Measurements from ENCODE around the gene EPHA8.
A peak's percentile ranks its signal among the peaks of the same experiment; 100 is the strongest.

EPHA8 gene

GRCh38 chr1:22613572-22613918, 50.3 kb downstream of the EPHA8 start:
- no peak for DNase-seq

- DNase-seq: no peak
These were observed 50.7 kb downstream of the EPHA8 start for GRCh38 chr1:22613951-22614350.

DNA sequence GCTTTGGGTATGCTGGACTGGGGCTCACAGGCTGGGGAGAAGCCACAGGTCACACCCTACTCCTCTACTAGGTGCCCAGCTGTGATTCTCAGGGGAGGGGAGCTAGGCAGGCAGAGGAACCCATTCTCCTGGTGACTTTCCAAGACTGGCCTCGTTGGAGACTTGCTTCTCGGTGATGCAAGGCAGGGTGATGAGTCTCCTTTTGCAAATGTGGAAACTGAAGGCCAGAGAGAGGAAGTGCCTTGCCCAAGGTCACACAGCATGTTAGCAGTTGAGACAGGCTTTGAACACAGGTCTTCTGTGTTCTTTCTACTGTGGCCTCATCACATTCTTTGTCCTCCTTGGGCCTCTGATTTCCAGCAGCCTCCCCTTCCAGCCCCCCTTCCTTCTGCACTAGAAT, 52.6 kb downstream of the EPHA8 start:
- no peak for DNase-seq

DNA sequence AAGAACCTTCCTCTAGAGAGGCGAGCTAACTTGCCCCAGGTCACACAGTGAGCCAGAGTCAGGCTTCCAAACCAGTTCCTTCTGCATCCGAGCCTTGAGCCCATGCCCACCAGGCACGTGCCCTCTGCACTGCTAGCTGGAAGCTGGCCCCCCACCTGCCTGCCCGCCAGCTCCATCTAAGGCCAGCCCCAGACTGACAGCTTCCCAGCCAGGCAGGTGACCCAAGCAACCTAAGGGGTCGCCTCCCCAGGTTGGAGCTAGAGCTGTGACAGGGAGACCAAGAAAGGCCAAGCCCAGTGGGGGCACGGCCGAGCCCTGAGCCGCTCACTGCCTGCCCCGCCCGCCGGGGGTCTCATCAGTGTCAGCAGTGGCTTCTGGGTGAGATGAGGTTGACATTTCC, 53.3 kb downstream of the EPHA8 start:
- no peak for DNase-seq

GRCh38 chr1:22618056-22618455, 54.8 kb downstream of the EPHA8 start:
- DNase-seq: no peak

GRCh38 chr1:22619252-22619651, 56.0 kb downstream of the EPHA8 start:
- no peak for DNase-seq

DNA sequence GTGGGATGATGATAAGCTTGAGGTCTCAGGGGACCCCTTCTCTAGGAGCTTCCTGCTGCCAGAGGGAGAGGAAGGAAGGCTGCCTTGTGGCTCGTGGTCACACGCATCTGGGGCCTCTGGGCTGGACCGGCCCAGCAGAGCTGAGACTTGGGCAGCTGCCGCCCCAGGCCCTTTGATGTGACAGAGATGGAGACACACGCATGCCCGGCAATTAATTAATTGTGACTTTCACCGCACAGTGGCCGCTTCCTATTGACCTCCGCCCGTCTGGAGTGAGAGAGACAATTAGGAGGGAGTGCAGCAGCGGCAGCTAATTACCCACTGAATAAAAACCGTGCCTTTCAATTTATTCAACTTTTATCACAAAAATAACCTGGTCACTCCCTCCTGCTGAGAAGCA, 56.5 kb downstream of the EPHA8 start:
- no peak for DNase-seq

DNA sequence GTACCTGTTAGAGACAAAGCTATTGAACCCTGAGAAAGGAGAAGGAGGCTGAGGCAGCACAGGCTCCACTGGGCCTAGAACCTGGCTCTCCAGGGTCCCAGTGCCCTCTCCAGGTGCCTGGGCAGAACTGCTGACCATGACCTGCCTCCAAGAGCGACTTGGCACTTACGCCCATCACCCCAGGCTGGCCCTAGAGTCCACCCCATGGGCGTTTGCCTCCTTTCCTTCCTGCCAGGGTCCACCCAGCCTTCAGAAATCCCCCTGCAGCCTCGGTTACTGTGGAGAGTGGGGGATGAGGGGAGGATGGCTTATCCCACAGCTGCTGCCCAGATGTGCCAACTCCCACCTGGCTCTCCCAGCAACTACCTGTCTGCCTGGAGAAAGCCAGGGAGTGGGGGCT, 58.5 kb downstream of the EPHA8 start:
- no peak for DNase-seq

DNA sequence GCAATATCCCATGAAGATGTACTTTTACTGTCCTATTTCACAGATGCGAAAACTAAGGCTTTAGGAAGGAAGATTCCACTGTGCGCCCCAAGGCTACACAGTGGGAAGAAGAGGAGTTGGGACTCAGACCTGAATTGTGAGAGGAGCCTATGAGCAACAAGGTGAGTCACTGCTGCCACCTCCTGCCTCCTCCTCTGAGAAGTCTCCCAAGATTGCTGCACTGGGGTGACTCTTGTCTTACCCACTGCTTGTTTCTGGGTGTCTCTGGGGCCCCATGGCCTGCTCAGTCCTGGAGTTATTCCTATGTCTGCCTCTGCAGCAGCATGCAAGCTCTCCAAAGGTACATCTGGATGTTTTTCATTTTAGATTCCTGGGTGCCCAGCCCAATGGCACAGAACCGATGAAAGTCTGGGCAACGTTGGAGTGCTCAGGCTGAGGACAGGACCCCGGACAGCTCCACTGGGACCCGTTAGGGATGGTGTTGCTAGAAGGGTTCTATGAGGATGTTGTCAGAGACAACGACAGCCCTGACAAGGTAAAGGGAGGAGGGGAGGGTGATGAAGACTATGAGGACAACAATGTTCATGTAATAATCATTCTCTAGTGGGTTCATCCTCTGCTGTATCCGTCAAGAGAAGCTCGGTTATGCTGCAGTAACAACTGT, 62.1 kb downstream of the EPHA8 start:
- no peak for DNase-seq

DNA sequence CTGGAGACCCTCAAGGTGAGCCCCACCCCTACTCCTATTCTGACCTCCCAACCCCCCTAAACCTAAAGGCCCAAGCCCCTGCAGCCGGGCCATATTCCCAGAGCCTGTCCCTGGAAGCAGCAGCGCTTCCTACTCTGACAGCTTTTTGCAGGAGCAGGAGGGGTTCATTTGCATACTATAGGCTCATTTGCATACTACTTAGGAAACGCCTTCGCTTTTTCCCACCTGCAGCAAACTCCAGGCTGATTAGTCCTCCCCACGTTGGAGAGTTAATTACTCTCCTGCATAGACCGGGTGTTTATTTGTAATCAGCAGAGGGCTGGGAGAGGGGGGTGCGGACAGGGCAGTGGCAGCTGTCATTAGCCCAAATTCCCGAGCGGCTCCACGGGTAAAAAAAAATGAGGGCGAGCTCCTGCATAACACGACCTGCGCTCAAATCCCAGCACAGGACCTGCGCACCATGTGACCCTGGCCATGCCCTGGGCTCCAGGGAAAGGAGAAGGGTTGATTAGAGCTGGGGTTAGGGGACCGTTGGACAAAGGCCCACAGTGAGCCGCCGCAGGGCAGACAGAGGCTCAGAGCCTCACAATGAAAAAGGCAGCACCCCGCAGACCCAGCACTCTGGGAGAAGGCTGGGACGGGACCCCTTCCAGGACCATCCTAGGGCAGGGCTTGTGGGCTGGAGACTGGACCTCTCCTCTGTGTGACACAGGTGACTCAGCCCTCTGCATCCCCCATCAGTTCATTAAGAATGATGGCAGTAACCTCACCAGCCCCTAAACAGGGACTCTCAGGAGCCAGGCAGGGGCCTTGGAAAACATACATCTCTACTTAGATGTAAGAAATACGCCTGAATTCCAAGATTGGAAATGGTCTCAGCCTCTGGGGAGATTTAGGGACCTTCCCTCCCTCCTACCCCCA, 63.2 kb downstream of the EPHA8 start:
- DNase-seq: no peak

GRCh38 chr1:22627331-22627730, 64.0 kb downstream of the EPHA8 start:
- DNase-seq: no peak

DNA sequence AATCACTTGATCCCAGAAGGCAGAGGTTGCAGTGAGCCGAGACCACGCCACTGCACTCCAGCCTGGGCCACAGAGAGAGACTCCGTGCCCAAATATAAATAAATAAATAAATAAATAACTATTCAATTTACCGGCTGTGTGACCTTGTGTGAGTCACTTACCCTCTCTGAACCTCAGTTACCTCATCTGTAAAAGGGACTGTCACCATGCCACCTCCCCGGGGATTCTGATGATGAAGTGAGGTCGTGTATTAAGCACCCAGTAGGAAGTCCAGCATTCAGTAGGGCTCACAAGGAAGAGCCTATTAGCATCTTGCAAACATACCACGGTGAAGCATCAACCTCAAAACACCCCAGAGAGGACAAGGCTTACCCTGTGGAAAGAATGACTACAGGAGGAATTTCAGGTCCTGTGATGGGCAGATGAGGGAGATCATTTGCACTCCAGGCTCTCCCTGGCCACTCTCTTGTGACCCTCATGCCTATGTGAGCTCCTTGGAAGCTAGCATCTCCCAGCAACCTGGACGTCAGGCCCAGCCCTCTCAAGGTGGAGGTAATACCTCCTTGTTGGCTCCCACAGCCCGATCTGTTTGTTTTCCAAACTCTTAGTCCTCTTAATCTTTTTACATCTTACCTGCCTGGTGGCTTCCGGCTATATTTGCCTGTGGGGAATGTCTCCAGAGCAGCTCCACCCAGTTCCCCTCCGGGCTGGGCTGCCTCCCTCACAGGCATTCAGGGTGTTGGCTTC, 65.6 kb downstream of the EPHA8 start:
- no peak for DNase-seq

- DNase-seq: no peak
These were observed 66.6 kb downstream of the EPHA8 start for GRCh38 chr1:22629886-22630285.

- no peak for DNase-seq
These were observed 70.6 kb downstream of the EPHA8 start for GRCh38 chr1:22633697-22634463.

DNA sequence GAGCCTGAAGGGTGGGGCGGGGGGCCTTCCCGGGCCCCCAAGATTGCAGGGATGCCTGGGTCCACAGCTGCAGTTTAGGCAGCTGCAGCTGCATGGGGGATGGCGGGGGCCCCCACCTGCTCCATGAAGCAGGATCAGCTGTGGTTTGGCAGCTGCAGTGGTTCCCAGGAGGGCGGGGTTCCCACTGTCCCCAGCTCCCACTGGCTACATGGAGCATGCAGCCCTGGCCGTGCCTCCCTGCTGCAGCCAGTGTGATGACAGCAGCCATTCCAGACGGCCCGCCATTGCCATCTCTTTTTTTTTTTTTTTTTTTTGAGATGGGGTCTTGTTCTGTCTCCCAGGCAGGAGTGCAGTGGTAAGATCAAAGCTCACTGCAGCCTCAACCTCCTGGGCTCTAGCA, 72.1 kb downstream of the EPHA8 start:
- DNase-seq: no peak

- DNase-seq: peak in 34 of 56 donors; percentile 3 to 68 (median 32)
These were observed 73.1 kb downstream of the EPHA8 start, which contains the start of gene C1QA for GRCh38 chr1:22636353-22636752. Gene C1QA (plus strand): TSS chr1:22636628. CDS start chr1:22637617, 989 bp downstream.

- DNase-seq: no peak
These were observed 73.6 kb downstream of the EPHA8 start for GRCh38 chr1:22636927-22637326.

- DNase-seq: no peak
These were observed 74.7 kb downstream of the EPHA8 start for GRCh38 chr1:22637907-22638445.

DNA sequence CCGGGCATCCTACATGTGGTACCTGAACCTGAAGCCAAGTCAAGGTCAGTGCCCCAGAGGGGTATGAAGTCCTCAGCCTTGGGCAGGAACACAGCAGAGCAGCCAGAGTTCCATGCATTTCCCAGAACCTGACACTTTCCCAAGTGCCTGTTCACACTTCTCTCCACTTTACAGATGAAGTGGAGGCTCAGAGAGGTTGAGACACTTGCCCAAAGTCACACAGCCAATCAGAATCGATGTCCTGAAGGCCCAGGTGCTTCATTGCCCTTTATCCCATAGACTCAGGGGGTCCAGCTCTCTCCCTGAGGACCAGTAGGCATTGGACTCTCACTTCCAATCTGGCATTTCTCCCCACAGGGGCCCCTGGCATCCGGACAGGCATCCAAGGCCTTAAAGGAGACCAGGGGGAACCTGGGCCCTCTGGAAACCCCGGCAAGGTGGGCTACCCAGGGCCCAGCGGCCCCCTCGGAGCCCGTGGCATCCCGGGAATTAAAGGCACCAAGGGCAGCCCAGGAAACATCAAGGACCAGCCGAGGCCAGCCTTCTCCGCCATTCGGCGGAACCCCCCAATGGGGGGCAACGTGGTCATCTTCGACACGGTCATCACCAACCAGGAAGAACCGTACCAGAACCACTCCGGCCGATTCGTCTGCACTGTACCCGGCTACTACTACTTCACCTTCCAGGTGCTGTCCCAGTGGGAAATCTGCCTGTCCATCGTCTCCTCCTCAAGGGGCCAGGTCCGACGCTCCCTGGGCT, 75.4 kb downstream of the EPHA8 start:
- no peak for DNase-seq

DNA sequence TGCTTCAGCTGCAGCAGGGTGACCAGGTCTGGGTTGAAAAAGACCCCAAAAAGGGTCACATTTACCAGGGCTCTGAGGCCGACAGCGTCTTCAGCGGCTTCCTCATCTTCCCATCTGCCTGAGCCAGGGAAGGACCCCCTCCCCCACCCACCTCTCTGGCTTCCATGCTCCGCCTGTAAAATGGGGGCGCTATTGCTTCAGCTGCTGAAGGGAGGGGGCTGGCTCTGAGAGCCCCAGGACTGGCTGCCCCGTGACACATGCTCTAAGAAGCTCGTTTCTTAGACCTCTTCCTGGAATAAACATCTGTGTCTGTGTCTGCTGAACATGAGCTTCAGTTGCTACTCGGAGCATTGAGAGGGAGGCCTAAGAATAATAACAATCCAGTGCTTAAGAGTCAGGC, 76.0 kb downstream of the EPHA8 start:
- peak in 5 of 56 donors; percentile 2 to 15 (median 8) for DNase-seq

All from amygdala (tissue), 56 donors.